Measurements from ENCODE around the gene POU2F3.

The POU2F3 gene

GRCh38 chr11:120239713-120240640, at the start of gene POU2F3:
Gene POU2F3, plus strand, starts transcription at chr11:120240140. Its CDS starts 204 bp downstream, at chr11:120240344.
- no peak for DNase-seq (ENCODE audit: low read depth)
- peak; percentile 13 for TF ChIP-seq CTCF (IDR thresholded peaks at IDR 0.05; ENCODE audit: insufficient read depth, low read depth, low read length, missing control alignments)
- no peak within 1 kb of the TSS for H3K4me3 ChIP-seq (ENCODE audit: low read depth, low read length)

GRCh38 chr11:120191058-120191457, 48.9 kb upstream of the POU2F3 start:
- no peak for DNase-seq (ENCODE audit: low read depth)
- TF ChIP-seq CTCF (IDR thresholded peaks at IDR 0.05; ENCODE audit: insufficient read depth, low read depth, low read length, missing control alignments): no peak
- H3K4me3 ChIP-seq (ENCODE audit: low read depth, low read length): no peak overlapping the region

DNA sequence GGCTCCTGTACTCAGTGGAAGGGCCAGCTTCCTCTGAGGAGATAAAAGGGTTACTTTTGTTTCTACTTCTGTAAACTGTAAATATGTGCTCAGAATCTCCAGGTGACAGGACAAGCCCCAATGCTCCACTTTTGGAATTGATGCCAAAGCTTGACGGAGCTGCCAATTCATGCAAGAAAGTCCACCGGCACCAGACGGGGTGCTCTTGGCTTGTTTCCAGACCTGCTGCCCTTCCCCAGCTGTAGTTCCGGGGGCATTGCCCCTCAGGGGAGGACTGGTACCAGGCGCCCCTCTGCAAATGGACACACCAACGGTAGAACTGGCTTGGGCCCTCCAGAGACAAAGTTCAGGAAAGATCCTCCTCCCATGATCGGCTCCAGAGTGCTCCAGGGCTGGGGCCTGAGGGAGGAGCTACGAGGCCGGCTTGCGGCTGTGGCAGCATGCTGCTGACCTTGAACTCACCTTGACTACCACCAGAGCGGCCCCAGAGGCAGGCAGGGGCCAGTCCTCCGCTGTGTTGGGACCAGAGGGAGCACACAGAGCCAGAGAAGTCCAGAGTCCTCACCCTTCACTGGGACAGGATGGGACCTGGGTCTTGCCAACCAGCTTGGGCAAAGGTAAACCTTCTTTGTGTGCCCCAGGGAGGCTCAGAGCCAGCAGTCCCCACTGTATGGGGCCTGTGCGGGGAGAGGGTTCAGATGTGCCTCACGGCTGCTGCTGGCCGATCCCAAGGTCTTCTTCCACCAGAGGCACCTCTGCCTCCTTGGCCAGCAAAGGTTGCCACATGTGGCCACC, 46.9 kb upstream of the POU2F3 start:
- H3K4me3 ChIP-seq (ENCODE audit: low read depth, low read length): no peak overlapping the region
- no peak for TF ChIP-seq CTCF (IDR thresholded peaks at IDR 0.05; ENCODE audit: insufficient read depth, low read depth, low read length, missing control alignments)
- DNase-seq (ENCODE audit: low read depth): no peak

- H3K4me3 ChIP-seq (ENCODE audit: low read depth, low read length): no peak overlapping the region
- TF ChIP-seq CTCF (IDR thresholded peaks at IDR 0.05; ENCODE audit: insufficient read depth, low read depth, low read length, missing control alignments): no peak
- DNase-seq (ENCODE audit: low read depth): no peak
These were observed 45.8 kb upstream of the POU2F3 start for GRCh38 chr11:120194166-120194565.

GRCh38 chr11:120195601-120196320, 44.2 kb upstream of the POU2F3 start:
- no peak for TF ChIP-seq CTCF (IDR thresholded peaks at IDR 0.05; ENCODE audit: insufficient read depth, low read depth, low read length, missing control alignments)
- H3K4me3 ChIP-seq (ENCODE audit: low read depth, low read length): no peak overlapping the region
- DNase-seq (ENCODE audit: low read depth): no peak

- DNase-seq (ENCODE audit: low read depth): no peak
- H3K4me3 ChIP-seq (ENCODE audit: low read depth, low read length): no peak overlapping the region
- no peak for TF ChIP-seq CTCF (IDR thresholded peaks at IDR 0.05; ENCODE audit: insufficient read depth, low read depth, low read length, missing control alignments)
These were observed 43.1 kb upstream of the POU2F3 start for GRCh38 chr11:120196826-120197225.
